ENCODE data around the gene TBC1D9.

TBC1D9 gene

GRCh38 chr4:140719686-140720085 lies 36.5 kb downstream of the TBC1D9 start:
- no peak for DNase-seq

GRCh38 chr4:140719022-140719421 lies 37.2 kb downstream of the TBC1D9 start:
- no peak for DNase-seq

GRCh38 chr4:140718241-140718952 lies 37.8 kb downstream of the TBC1D9 start:
- no peak for DNase-seq

- DNase-seq = no peak
Observed at GRCh38 chr4:140717313-140717712, 38.9 kb downstream of the TBC1D9 start.

- no peak for DNase-seq
Observed at GRCh38 chr4:140715119-140715518, 41.1 kb downstream of the TBC1D9 start.

GRCh38 chr4:140711910-140712309 lies 44.3 kb downstream of the TBC1D9 start:
- DNase-seq = no peak

- no peak for DNase-seq
Observed at GRCh38 chr4:140710908-140711622, 45.1 kb downstream of the TBC1D9 start.

- DNase-seq = no peak
Observed at GRCh38 chr4:140707325-140707724, 48.9 kb downstream of the TBC1D9 start.

- DNase-seq = no peak
Observed at GRCh38 chr4:140706665-140707064, 49.5 kb downstream of the TBC1D9 start.

- no peak for DNase-seq
Observed at GRCh38 chr4:140706276-140706625, 49.9 kb downstream of the TBC1D9 start.

- no peak for DNase-seq
Observed at GRCh38 chr4:140705625-140706275, 50.4 kb downstream of the TBC1D9 start.

- no peak for DNase-seq
Observed at GRCh38 chr4:140704964-140705363, 51.2 kb downstream of the TBC1D9 start.

GRCh38 chr4:140704392-140704960 lies 51.7 kb downstream of the TBC1D9 start:
- DNase-seq = no peak

- DNase-seq = no peak
Observed at GRCh38 chr4:140703463-140703862, 52.7 kb downstream of the TBC1D9 start.

- no peak for DNase-seq
Observed at GRCh38 chr4:140702096-140702757, 54.0 kb downstream of the TBC1D9 start.

- no peak for DNase-seq
Observed at GRCh38 chr4:140701071-140701470, 55.1 kb downstream of the TBC1D9 start.

- DNase-seq = no peak
Observed at GRCh38 chr4:140697709-140698560, 58.2 kb downstream of the TBC1D9 start.

- no peak for DNase-seq
Observed at GRCh38 chr4:140695483-140695882, 60.7 kb downstream of the TBC1D9 start.

GRCh38 chr4:140693562-140693961 lies 62.6 kb downstream of the TBC1D9 start:
- DNase-seq = no peak

GRCh38 chr4:140691369-140691768 lies 64.8 kb downstream of the TBC1D9 start:
- no peak for DNase-seq

GRCh38 chr4:140690093-140690492 lies 66.1 kb downstream of the TBC1D9 start:
- DNase-seq = no peak

- DNase-seq = no peak
Observed at GRCh38 chr4:140689623-140690022, 66.6 kb downstream of the TBC1D9 start.
